Activated CD8-positive, alpha-beta T cell treated with anti-CD3 and anti-CD28 coated beads for 36 hours (primary cell): ENCODE data around the gene CRIP2. TPM values are rescaled to one million over a fixed set of nuclear protein-coding genes. Genes with fewer than 3 reads are reported as not detected.

Experiments used
- ATAC-seq: fragments of 200-7000 bp; cut with Tn5 transposase; one replicate; pipeline ENCODE4 v1.10.0; 2021; ENCODE audit warnings: mild to moderate bottlenecking, moderate library complexity
- CTCF ChIA-PET: fragments of 350-600 bp; sonication (Branson Sonifier 250); formaldehyde crosslinking; loops from one replicate; lab custom pipeline; 2021; ENCODE audit warnings: antibody characterized with exemption; lab: Charles Lee
- POLR2A ChIA-PET: fragments of 350-600 bp; sonication (Branson Sonifier 250); formaldehyde crosslinking; loops from one replicate; lab custom pipeline; 2021; ENCODE audit warnings: antibody characterized with exemption; lab: Charles Lee
- DNase-seq: peaks from one replicate; pipeline ENCODE4 v3.0.0-alpha.2; 2020
- H3K27ac Mint-ChIP-seq: one replicate; pipeline ENCODE4 v1.8.0; 2021; ENCODE audit warnings: mild to moderate bottlenecking, mixed read lengths
- H3K27me3 Mint-ChIP-seq: one replicate; pipeline ENCODE4 v1.8.0; 2021; ENCODE audit warnings: mixed read lengths
- H3K36me3 Mint-ChIP-seq: one replicate; pipeline ENCODE4 v1.8.0; 2021; ENCODE audit warnings: low read depth, mixed read lengths
- H3K4me1 Mint-ChIP-seq: one replicate; pipeline ENCODE4 v1.8.0; 2021; ENCODE audit warnings: low read depth, mixed read lengths
- H3K4me3 Mint-ChIP-seq: one replicate; pipeline ENCODE4 v1.8.0; 2021; ENCODE audit warnings: mild to moderate bottlenecking, moderate library complexity, mixed read lengths
- H3K9me3 Mint-ChIP-seq: one replicate; pipeline ENCODE4 v1.8.0; 2021; ENCODE audit warnings: mixed read lengths
- CTCF ChIP-seq: fragments of 200-600 bp; IDR thresholded peaks from one replicate; pipeline ENCODE4 v1.8.0; 2022; ENCODE audit warnings: antibody characterized with exemption, mild to moderate bottlenecking
- intact Hi-C: fragments of 100-400 bp; cut with micrococcal nuclease; formaldehyde crosslinking; loops from one replicate; pipeline ENCODE4 v1.10.0; 2022
- total RNA-seq, 2 experiments: library from RNA; stranded (reverse); gene quantifications; one replicate each; pipeline ENCODE4 v1.2.3, GENCODE V29; 2021

Gene CRIP2
- total RNA-seq, 2 experiments from 2014 or later, result 0.45 TPM; not detected in 1

DNA sequence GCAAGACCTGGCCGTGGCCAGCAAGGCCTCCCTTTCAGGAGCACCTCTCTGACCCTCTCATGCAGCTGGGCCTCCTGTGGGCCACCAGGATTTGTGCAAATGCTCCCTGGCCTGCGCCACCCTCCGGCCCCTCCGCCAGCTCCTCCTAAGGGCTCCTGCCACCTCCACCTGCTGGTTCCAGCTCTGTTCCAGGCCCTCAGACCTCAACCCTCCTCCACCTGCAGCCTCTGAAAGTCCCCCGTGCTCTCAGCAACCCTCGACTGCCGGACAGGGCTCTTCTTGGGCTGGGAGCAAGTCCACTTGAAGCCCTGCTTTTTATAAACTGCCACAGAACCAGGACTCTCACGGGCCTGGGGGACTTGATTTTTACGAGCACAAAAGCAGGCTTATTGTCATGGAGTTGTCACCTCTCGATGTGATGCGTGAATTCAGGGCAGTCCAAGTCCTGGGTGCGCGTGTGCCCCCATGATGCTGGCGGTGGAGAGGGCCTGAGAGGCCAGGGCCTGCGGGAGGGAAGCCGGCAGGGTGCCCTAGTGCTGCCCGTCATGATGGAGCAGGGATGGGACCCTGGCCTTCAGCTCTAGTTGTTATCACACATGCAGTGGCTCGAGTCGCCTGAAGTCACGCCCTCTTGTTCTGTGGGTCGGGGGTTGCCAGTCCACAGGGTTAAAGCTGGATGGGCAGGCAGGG is 25.6 kb downstream of the CRIP2 start:
- CTCF ChIA-PET, result interaction anchor here (0.9 to 1.1 kb wide), 2 partner anchors 8 to 20 kb away, joined by 3 to 5 read pairs; no protein-coding TSS in a partner anchor
- Mint-ChIP-seq H3K4me3 (no peak overlapping the region), H3K36me3 (no peaks in the 10 kb centered on the region), H3K4me1 (no peaks in the 10 kb centered on the region), H3K27me3 (peaks cover 1% of the 10 kb centered on the region), H3K9me3 (no peaks in the 10 kb centered on the region), H3K27ac (no peak overlapping the region)
- intact Hi-C loops, result no loop called here
- DNase-seq, result no peak
- no peak for TF ChIP-seq CTCF
- ATAC-seq, result no peak
- POLR2A ChIA-PET, result interaction anchor here (0.5 to 1.5 kb wide), 2 partner anchors 18 to 38 kb away, joined by 3 read pairs; no protein-coding TSS in a partner anchor

DNA sequence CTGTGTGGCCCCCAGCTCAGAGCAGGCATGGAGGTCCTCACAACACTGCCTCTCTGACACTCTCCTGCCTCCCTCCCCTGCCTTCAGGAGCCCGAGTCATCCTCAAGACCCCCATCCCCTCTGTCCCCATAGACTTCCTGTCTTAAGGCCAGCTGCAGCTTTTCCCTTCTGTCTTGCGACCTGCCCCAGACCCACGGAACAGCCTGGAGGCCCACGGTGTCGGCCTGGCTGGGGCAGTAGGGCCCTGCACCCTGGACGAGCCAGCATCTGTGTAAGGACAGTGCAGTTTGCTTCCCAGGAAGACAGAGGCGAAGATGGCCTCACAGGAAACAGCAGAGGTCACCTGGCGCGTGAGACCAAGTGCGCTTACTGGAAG is 26.1 kb downstream of the CRIP2 start:
- intact Hi-C loops, result no loop called here
- no peak for TF ChIP-seq CTCF
- H3K9me3 Mint-ChIP-seq, result no peaks in the 10 kb centered on the region
- H3K4me1 Mint-ChIP-seq, result no peaks in the 10 kb centered on the region
- no peak for DNase-seq
- POLR2A ChIA-PET, result interaction anchor here (0.5 to 1.5 kb wide), 3 partner anchors 11 to 38 kb away, joined by 3 read pairs; no protein-coding TSS in a partner anchor
- no peaks in the 10 kb centered on the region for H3K36me3 Mint-ChIP-seq
- H3K27ac Mint-ChIP-seq, result no peak overlapping the region
- no peak for ATAC-seq
- H3K27me3 Mint-ChIP-seq, result peaks cover 1% of the 10 kb centered on the region
- H3K4me3 Mint-ChIP-seq, result no peak overlapping the region
- CTCF ChIA-PET, result interaction anchor here (0.9 to 1.1 kb wide), 2 partner anchors 9 to 20 kb away, joined by 3 to 5 read pairs; no protein-coding TSS in a partner anchor

DNA sequence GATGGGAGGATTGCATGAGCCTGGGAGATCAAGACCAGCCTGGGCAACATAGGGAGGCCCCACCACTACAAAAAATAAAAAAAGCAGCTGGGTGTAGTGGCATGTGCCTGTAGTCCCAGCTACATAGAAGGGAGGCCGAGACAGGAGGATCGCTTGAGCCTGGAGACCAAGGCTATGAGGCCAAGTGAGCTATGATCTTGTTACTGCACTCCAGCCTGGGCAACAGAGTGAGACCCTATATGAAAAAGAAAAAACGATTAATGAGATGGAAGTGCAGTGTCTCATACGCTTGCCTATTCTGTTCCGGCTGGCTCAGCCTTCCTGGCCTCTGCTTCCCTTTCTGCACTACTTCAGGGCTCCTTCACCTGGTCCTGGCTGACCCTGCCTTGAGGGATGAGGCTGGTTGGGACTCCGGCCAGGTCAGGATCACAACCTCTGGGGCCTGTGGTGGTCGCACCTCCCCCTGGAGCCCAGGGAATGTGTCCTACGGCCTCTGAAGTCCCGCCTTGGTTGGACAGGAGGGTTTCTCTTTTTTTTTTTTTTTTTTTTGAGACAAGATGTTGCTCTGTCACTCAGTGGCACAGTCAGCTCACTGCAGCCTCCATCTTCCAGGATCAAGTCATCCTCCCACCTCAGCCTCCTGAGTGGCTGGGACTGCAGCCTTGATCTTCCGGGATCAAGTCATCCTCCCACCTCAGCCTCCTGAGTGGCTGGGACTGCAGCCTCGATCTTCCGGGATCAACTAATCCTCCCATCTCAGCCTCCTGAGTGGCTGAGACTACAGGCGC is 27.1 kb downstream of the CRIP2 start:
- ATAC-seq, result no peak
- Mint-ChIP-seq H3K36me3 (no peaks in the 10 kb centered on the region), H3K4me3 (no peak overlapping the region), H3K27ac (no peak overlapping the region), H3K4me1 (no peaks in the 10 kb centered on the region), H3K9me3 (no peaks in the 10 kb centered on the region), H3K27me3 (peaks cover 1% of the 10 kb centered on the region)
- intact Hi-C loops, result no loop called here
- POLR2A ChIA-PET, result interaction anchor here (1.0 to 1.5 kb wide), 3 partner anchors 10 to 39 kb away, joined by 3 read pairs; partner anchors contain the start of gene TEDC1
- DNase-seq, result no peak
- CTCF ChIA-PET, result interaction anchor here (0.9 kb wide), 1 partner anchor 21 kb away, joined by 3 read pairs; no protein-coding TSS in a partner anchor
- TF ChIP-seq CTCF, result no peak

DNA sequence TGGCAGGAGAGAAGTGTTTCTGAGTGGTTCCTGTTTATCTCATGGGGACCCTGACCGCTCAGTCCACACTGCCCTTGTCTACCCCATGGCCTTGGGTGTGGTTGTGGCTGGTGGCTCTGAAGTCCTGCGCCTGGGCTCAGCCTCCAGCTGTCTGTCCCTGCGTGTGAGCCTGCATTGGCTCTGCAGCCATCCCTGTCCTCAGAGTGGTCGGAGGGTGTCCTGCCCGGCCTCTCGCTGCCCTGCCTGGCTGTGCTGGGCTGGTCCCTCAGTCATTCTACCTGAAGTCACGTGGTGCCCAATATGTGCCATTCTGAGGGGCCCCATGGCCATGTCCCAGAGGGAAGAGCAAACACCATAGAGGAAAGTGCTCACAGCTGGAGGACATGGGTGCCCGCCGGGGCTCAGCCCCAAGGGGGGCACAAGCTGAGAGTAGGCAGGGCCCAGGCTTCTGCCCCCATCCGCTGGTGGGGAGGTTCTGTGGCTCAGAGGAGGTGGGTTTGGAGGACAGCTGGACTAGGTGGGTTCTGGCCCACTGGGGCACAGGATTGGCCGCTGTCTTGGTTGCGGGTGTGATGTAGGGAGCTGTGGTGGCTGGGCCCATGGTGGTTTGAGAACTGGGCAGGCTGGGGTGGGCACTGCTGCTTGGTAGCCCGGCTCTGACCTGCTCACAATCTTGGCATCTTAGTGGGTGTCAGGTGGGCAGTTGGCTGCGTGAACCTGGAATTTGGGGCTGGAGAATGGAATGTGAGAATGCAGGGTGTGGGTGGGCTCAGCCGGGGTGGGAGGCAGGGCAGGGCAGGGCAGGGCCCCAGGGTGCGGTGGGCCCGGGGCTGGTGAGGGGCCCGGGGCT is 28.1 kb downstream of the CRIP2 start:
- H3K36me3 Mint-ChIP-seq, result no peaks in the 10 kb centered on the region
- no peak for DNase-seq
- H3K4me1 Mint-ChIP-seq, result no peaks in the 10 kb centered on the region
- intact Hi-C loops, result no loop called here
- H3K27ac Mint-ChIP-seq, result no peak overlapping the region
- CTCF ChIA-PET, result no interaction called here
- POLR2A ChIA-PET, result no interaction called here
- TF ChIP-seq CTCF, result no peak
- no peak overlapping the region for H3K4me3 Mint-ChIP-seq
- H3K27me3 Mint-ChIP-seq, result peaks cover 6% of the 10 kb centered on the region
- no peaks in the 10 kb centered on the region for H3K9me3 Mint-ChIP-seq
- no peak for ATAC-seq
